ENCODE data around the gene RLBP1.

Gene RLBP1

DNA sequence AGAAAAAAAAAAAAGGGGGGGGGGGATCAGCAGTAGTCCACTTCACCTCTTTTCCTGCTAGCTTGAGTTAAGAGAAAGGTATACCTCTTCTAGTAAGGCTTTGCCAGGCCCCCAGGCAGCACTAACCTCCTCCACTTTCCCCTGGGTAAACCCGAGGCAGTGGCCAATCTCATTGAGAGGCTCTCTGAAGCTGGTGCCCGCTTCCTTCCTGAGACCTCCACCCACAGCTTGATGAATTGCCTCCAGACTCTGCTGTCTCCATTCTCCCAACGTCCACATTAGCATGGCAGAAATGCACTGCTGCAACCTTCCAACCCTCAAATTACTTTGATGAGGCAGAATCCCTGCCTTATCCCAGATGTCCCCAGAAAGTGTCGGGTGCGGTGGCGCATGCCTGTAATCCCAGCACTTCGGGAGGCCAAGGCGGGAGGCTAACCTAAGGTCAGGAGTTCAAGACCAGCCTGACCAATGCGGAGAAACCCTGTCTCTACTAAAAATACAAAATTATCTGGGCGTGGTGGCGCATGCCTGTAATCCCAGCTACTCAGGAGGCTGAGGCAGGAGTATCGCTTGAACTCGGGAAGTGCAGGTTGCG lies 15.3 kb downstream of the RLBP1 start:
- no peak for DNase-seq (ENCODE audit: low read depth)
- TF ChIP-seq, protein P1, sequence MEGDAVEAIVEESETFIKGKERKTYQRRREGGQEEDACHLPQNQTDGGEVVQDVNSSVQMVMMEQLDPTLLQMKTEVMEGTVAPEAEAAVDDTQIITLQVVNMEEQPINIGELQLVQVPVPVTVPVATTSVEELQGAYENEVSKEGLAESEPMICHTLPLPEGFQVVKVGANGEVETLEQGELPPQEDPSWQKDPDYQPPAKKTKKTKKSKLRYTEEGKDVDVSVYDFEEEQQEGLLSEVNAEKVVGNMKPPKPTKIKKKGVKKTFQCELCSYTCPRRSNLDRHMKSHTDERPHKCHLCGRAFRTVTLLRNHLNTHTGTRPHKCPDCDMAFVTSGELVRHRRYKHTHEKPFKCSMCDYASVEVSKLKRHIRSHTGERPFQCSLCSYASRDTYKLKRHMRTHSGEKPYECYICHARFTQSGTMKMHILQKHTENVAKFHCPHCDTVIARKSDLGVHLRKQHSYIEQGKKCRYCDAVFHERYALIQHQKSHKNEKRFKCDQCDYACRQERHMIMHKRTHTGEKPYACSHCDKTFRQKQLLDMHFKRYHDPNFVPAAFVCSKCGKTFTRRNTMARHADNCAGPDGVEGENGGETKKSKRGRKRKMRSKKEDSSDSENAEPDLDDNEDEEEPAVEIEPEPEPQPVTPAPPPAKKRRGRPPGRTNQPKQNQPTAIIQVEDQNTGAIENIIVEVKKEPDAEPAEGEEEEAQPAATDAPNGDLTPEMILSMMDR (conservative IDR thresholded peaks at IDR 0.05; ENCODE audit: low read depth, low read length) = no peak
- no peak overlapping the region for H3K4me3 ChIP-seq (ENCODE audit: low read length)

DNA sequence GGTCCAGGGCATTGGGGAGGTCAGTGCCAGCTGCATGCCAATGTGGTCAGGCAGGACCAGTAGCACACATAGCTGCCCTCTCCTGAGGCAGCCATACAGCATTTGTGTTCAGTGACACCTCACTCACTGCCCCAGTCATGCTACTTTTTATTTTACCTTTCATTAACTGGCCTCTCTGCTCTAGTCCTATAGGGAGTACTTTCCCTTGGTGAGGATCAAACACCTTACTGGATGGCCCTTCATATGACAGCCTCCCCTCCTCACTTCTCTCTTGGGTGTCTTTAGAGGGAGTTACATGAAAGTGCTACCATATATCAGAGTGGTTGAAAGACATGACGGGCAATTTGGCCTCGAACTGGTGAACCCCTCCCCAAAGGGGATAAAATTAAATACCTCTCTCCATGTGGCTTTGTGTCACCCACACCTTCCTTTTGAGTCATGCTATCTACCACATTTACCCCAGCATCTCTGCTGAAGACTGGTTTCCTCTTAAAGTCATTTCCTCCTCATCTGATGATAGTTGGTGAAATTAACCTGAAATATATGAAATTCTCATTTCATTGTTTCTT lies 17.6 kb downstream of the RLBP1 start:
- H3K4me3 ChIP-seq (ENCODE audit: low read length) = no peak overlapping the region
- no peak for DNase-seq (ENCODE audit: low read depth)
- TF ChIP-seq, protein P1 (conservative IDR thresholded peaks at IDR 0.05; ENCODE audit: low read depth, low read length) = no peak

GRCh38 chr15:89201465-89202005 lies 19.8 kb downstream of the RLBP1 start:
- no peak for DNase-seq (ENCODE audit: low read depth)
- no peak overlapping the region for H3K4me3 ChIP-seq (ENCODE audit: low read length)
- TF ChIP-seq, protein P1 (conservative IDR thresholded peaks at IDR 0.05; ENCODE audit: low read depth, low read length) = no peak

- no peak overlapping the region for H3K4me3 ChIP-seq (ENCODE audit: low read length)
- TF ChIP-seq, protein P1 (conservative IDR thresholded peaks at IDR 0.05; ENCODE audit: low read depth, low read length) = no peak
- DNase-seq (ENCODE audit: low read depth) = no peak
Measured at GRCh38 chr15:89200182-89200581, 21.2 kb downstream of the RLBP1 start.

GRCh38 chr15:89199746-89200145 lies 21.6 kb downstream of the RLBP1 start:
- TF ChIP-seq, protein P1 (conservative IDR thresholded peaks at IDR 0.05; ENCODE audit: low read depth, low read length) = no peak
- no peak for DNase-seq (ENCODE audit: low read depth)
- H3K4me3 ChIP-seq (ENCODE audit: low read length) = no peak overlapping the region

DNA sequence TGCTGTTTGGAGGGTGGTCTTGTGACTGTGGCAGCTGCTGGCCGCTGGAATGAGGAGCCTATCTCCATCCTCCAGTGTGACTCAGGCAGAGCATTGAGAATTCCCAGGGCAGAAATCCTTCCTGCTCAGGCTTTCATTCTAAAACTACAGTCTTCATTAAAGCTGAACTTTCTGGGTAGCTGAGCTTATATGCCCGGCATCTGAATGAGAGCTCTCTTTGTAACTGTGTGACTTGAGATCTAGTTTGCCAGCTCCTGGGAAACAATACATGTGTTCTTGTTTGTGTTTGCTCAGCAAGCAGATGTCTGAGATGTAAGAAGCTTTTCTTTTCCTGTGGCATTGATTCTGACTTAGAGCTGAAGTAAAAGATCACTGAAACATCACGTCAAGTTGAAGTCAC lies 22.4 kb downstream of the RLBP1 start:
- no peak overlapping the region for H3K4me3 ChIP-seq (ENCODE audit: low read length)
- DNase-seq (ENCODE audit: low read depth) = no peak
- TF ChIP-seq, protein P1 (conservative IDR thresholded peaks at IDR 0.05; ENCODE audit: low read depth, low read length) = no peak

DNA sequence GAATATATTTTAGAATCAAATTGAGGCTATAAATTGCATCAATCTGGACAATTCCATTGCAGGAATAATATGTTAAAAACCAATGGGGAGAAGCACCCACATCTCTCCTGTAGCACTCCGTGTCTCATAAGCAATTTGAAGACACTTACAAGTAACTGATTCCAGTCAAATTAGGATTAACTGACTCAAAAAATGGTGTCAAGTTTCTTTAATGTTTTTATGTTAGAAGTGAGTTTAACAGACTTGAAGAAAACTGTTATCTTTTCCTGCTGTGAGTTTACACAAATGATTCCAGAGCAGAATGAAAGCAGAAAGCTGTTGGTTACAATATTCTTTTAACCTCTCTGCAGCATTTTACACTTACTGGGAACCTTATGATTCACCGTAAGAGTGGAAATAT lies 23.2 kb downstream of the RLBP1 start:
- H3K4me3 ChIP-seq (ENCODE audit: low read length) = no peak overlapping the region
- DNase-seq (ENCODE audit: low read depth) = no peak
- TF ChIP-seq, protein P1 (conservative IDR thresholded peaks at IDR 0.05; ENCODE audit: low read depth, low read length) = no peak
